Fibroblast of skin of left quadriceps (primary cell): ENCODE data around the gene ZBTB48.

Source experiments
- DNase-seq, 2 experiments: peaks; one replicate each; pipeline ENCODE4 v3.0.0-alpha.2; 2013; ENCODE audit warnings: low read depth in 2 of 2

ZBTB48 gene

GRCh38 chr1:6572653-6573383 lies 7.0 kb upstream of the ZBTB48 start:
- DNase-seq = no peak

GRCh38 chr1:6574025-6574620 lies 5.7 kb upstream of the ZBTB48 start:
- DNase-seq = no peak

GRCh38 chr1:6574818-6575217 lies 5.0 kb upstream of the ZBTB48 start:
- DNase-seq = no peak

GRCh38 chr1:6577831-6578525 lies 1.8 kb upstream of the ZBTB48 start:
- DNase-seq = no peak

- DNase-seq = no peak
Measured at GRCh38 chr1:6578624-6579373, 995 bp upstream of the ZBTB48 start.

- DNase-seq = no peak
Measured at GRCh38 chr1:6580119-6580592, 362 bp downstream of the ZBTB48 start.

GRCh38 chr1:6580593-6581409 lies 1.0 kb downstream of the ZBTB48 start:
- DNase-seq = no peak

GRCh38 chr1:6581561-6582305 lies 1.9 kb downstream of the ZBTB48 start:
- no peak for DNase-seq

GRCh38 chr1:6582370-6582769 lies 2.6 kb downstream of the ZBTB48 start:
- DNase-seq = no peak

- no peak for DNase-seq
Measured at GRCh38 chr1:6584126-6585080, 4.6 kb downstream of the ZBTB48 start.

- DNase-seq = no peak
Measured at GRCh38 chr1:6585081-6585722, 5.4 kb downstream of the ZBTB48 start.

- no peak for DNase-seq
Measured at GRCh38 chr1:6585841-6586240, 6.0 kb downstream of the ZBTB48 start.

- DNase-seq = no peak
Measured at GRCh38 chr1:6586404-6586816, 6.6 kb downstream of the ZBTB48 start.

- DNase-seq = no peak
Measured at GRCh38 chr1:6587261-6588005, 7.6 kb downstream of the ZBTB48 start.

- no peak for DNase-seq
Measured at GRCh38 chr1:6588128-6588892, 8.5 kb downstream of the ZBTB48 start.

GRCh38 chr1:6588893-6589520 lies 9.2 kb downstream of the ZBTB48 start:
- no peak for DNase-seq

GRCh38 chr1:6590046-6590445 lies 10.3 kb downstream of the ZBTB48 start:
- no peak for DNase-seq
